Stimulated activated memory B cell treated with anti-CD40 and anti-IgM and Interleukin-4, amounts not matched to agents 10 μg/mL and 1 μg/mL and 100 μg/mL, for 72 hours (primary cell): ENCODE data around the gene TTC6.

Experiments used
- ATAC-seq: fragments of 150-1000 bp; cut with Tn5 transposase; 2 replicates; pipeline ENCODE4 v1.10.0; 2021
- H3K27ac Mint-ChIP-seq: one replicate; pipeline ENCODE4 v1.8.0; 2022; ENCODE audit warnings: mild to moderate bottlenecking, mixed read lengths
- H3K27me3 Mint-ChIP-seq: one replicate; pipeline ENCODE4 v1.8.0; 2022; ENCODE audit warnings: mixed read lengths
- H3K36me3 Mint-ChIP-seq: one replicate; pipeline ENCODE4 v1.8.0; 2022; ENCODE audit warnings: mixed read lengths
- H3K4me1 Mint-ChIP-seq: one replicate; pipeline ENCODE4 v1.8.0; 2022; ENCODE audit warnings: mixed read lengths
- H3K4me3 Mint-ChIP-seq: one replicate; pipeline ENCODE4 v1.8.0; 2022; ENCODE audit warnings: mild to moderate bottlenecking, moderate library complexity, mixed read lengths
- H3K9me3 Mint-ChIP-seq: one replicate; pipeline ENCODE4 v1.8.0; 2022; ENCODE audit warnings: mixed read lengths

The TTC6 gene

GRCh38 chr14:37591311-37591940 lies 4.0 kb upstream of the TTC6 start:
- peaks cover 9% of the 10 kb centered on the region for H3K4me1 Mint-ChIP-seq
- H3K27ac Mint-ChIP-seq = no peak overlapping the region
- H3K4me3 Mint-ChIP-seq = no peak overlapping the region
- peaks cover 66% of the 10 kb centered on the region for H3K27me3 Mint-ChIP-seq
- no peaks in the 10 kb centered on the region for H3K9me3 Mint-ChIP-seq
- no peaks in the 10 kb centered on the region for H3K36me3 Mint-ChIP-seq
- ATAC-seq = no peak

GRCh38 chr14:37591941-37592481 lies 3.4 kb upstream of the TTC6 start:
- Mint-ChIP-seq H3K4me1 (peaks cover 9% of the 10 kb centered on the region), H3K27ac (no peak overlapping the region), H3K4me3 (no peak overlapping the region), H3K36me3 (no peaks in the 10 kb centered on the region), H3K9me3 (no peaks in the 10 kb centered on the region), H3K27me3 (peaks cover 71% of the 10 kb centered on the region)
- no peak for ATAC-seq

GRCh38 chr14:37592482-37593408 lies 2.7 kb upstream of the TTC6 start:
- Mint-ChIP-seq H3K4me3 (no peak overlapping the region), H3K27ac (no peak overlapping the region), H3K27me3 (peaks cover 79% of the 10 kb centered on the region), H3K9me3 (no peaks in the 10 kb centered on the region), H3K36me3 (no peaks in the 10 kb centered on the region), H3K4me1 (peaks cover 9% of the 10 kb centered on the region)
- ATAC-seq = no peak

- Mint-ChIP-seq H3K36me3 (no peaks in the 10 kb centered on the region), H3K9me3 (no peaks in the 10 kb centered on the region), H3K4me3 (no peak overlapping the region), H3K27me3 (peaks cover 83% of the 10 kb centered on the region), H3K27ac (no peak overlapping the region), H3K4me1 (peaks cover 9% of the 10 kb centered on the region)
- ATAC-seq = no peak
These were observed 1.8 kb upstream of the TTC6 start for GRCh38 chr14:37593511-37594237.

GRCh38 chr14:37594238-37594970 lies 1.0 kb upstream of the TTC6 start:
- H3K36me3 Mint-ChIP-seq = no peaks in the 10 kb centered on the region
- no peak overlapping the region for H3K27ac Mint-ChIP-seq
- H3K4me1 Mint-ChIP-seq = peaks cover 9% of the 10 kb centered on the region
- no peak for ATAC-seq
- H3K9me3 Mint-ChIP-seq = no peaks in the 10 kb centered on the region
- H3K4me3 Mint-ChIP-seq = no peak overlapping the region
- peaks cover 83% of the 10 kb centered on the region for H3K27me3 Mint-ChIP-seq

- peaks cover 9% of the 10 kb centered on the region for H3K4me1 Mint-ChIP-seq
- H3K27me3 Mint-ChIP-seq = peaks cover 87% of the 10 kb centered on the region
- peak; percentile 45 for ATAC-seq
- peak overlapping the region; percentile 29 for H3K4me3 Mint-ChIP-seq
- no peaks in the 10 kb centered on the region for H3K9me3 Mint-ChIP-seq
- no peaks in the 10 kb centered on the region for H3K36me3 Mint-ChIP-seq
- H3K27ac Mint-ChIP-seq = no peak overlapping the region
These were observed 586 bp downstream of the TTC6 start for GRCh38 chr14:37595809-37596621.

- ATAC-seq = no peak
- no peak overlapping the region for H3K4me3 Mint-ChIP-seq
These were observed 1.5 kb downstream of the TTC6 start for GRCh38 chr14:37596790-37597472.

GRCh38 chr14:37597538-37597913 lies 2.1 kb downstream of the TTC6 start:
- Mint-ChIP-seq H3K4me1 (peaks cover 9% of the 10 kb centered on the region), H3K36me3 (no peaks in the 10 kb centered on the region), H3K27ac (no peak overlapping the region), H3K4me3 (no peak overlapping the region), H3K9me3 (no peaks in the 10 kb centered on the region), H3K27me3 (peaks cover 81% of the 10 kb centered on the region)
- no peak for ATAC-seq

More at GRCh38 chr14:37596790-37597472, 1.5 kb downstream of the TTC6 start:
- Mint-ChIP-seq H3K9me3 (no peaks in the 10 kb centered on the region), H3K27ac (no peak overlapping the region), H3K36me3 (no peaks in the 10 kb centered on the region), H3K27me3 (peaks cover 84% of the 10 kb centered on the region), H3K4me1 (peaks cover 9% of the 10 kb centered on the region)

GRCh38 chr14:37597914-37598746 lies 2.7 kb downstream of the TTC6 start:
- no peak for ATAC-seq
- no peaks in the 10 kb centered on the region for H3K9me3 Mint-ChIP-seq
- H3K27ac Mint-ChIP-seq = no peak overlapping the region
- peaks cover 9% of the 10 kb centered on the region for H3K4me1 Mint-ChIP-seq
- H3K36me3 Mint-ChIP-seq = no peaks in the 10 kb centered on the region
- H3K27me3 Mint-ChIP-seq = peaks cover 81% of the 10 kb centered on the region
- no peak overlapping the region for H3K4me3 Mint-ChIP-seq

- no peaks in the 10 kb centered on the region for H3K9me3 Mint-ChIP-seq
These were observed 3.5 kb downstream of the TTC6 start for GRCh38 chr14:37598747-37599506.

GRCh38 chr14:37599507-37600368 lies 4.3 kb downstream of the TTC6 start:
- Mint-ChIP-seq H3K27me3 (peaks cover 82% of the 10 kb centered on the region), H3K36me3 (no peaks in the 10 kb centered on the region), H3K4me1 (peaks cover 9% of the 10 kb centered on the region), H3K4me3 (no peak overlapping the region), H3K27ac (no peak overlapping the region), H3K9me3 (no peaks in the 10 kb centered on the region)
- no peak for ATAC-seq

More at GRCh38 chr14:37598747-37599506, 3.5 kb downstream of the TTC6 start:
- H3K4me1 Mint-ChIP-seq = peaks cover 9% of the 10 kb centered on the region
- no peak overlapping the region for H3K27ac Mint-ChIP-seq
- H3K4me3 Mint-ChIP-seq = no peak overlapping the region
- H3K27me3 Mint-ChIP-seq = peaks cover 84% of the 10 kb centered on the region
- no peaks in the 10 kb centered on the region for H3K36me3 Mint-ChIP-seq
- no peak for ATAC-seq
